GM21528 (cell line): ENCODE results near the gene PTPRN.
"Not testable (repeated sequence)": the region's sequence is repeated elsewhere in the genome, so short reads cannot be mapped to it uniquely, and the experiment has no call there.

ENCODE experiments used
- ATAC-seq: cut with Tn5 transposase; IDR thresholded peaks from one replicate; pipeline ENCODE4 v1.9.1; 2021; ENCODE audit warnings: mild to moderate bottlenecking, moderate library complexity; ENCODE audit not compliant: unreplicated experiment, low FRiP score

The PTPRN gene

DNA sequence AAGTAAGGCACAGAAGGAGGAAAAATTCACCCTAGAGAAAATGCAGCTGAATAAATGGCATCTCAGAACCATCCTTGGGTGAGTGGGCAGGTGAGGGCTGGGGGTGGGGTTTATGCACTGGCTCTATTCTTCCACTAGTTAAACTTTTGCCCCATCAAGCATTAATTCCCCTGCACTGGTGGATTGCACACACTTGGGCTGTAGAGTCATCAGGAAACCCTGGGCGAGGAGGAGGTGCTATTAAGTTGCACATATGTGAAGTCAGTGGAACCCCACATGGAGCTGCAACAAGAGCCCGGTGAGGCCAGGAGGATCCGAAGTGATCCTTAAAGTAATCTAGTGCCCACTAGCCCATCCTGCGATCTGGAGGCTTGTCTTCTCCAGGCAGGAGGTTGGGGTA, 36.8 kb downstream of the PTPRN start:
- no peak for ATAC-seq

DNA sequence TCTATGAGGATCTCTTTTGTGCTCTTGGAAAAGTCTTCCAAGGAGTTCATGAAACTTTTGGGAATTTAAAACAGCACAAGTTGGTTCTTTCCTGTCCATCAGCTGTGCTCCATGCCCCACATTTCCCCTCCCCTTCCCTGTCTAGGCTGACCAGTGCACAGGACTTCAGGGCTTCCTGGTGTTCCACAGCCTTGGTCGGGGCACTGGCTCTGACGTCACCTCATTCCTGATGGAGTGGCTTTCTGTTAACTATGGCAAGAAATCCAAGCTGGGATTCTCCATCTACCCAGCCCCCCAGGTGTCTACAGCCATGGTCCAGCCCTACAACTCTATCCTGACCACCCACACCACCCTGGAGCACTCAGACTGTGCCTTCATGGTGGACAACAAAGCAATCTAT, 38.2 kb downstream of the PTPRN start:
- ATAC-seq: no peak

DNA sequence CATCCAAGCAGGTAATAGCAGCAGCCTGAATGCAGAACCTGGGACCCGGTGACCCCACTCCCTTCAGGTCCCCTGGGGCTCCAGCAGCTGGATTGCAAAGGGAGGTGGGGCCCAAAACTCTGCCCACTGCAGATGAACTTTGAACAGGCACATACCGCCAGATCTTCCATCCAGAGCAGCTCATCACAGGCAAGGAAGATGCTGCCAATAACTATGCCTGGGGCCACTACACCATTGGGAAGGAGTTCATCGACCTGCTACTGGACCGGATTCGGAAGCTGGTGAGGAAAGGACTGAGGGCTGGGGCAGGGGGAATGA, 39.2 kb downstream of the PTPRN start:
- no peak for ATAC-seq

DNA sequence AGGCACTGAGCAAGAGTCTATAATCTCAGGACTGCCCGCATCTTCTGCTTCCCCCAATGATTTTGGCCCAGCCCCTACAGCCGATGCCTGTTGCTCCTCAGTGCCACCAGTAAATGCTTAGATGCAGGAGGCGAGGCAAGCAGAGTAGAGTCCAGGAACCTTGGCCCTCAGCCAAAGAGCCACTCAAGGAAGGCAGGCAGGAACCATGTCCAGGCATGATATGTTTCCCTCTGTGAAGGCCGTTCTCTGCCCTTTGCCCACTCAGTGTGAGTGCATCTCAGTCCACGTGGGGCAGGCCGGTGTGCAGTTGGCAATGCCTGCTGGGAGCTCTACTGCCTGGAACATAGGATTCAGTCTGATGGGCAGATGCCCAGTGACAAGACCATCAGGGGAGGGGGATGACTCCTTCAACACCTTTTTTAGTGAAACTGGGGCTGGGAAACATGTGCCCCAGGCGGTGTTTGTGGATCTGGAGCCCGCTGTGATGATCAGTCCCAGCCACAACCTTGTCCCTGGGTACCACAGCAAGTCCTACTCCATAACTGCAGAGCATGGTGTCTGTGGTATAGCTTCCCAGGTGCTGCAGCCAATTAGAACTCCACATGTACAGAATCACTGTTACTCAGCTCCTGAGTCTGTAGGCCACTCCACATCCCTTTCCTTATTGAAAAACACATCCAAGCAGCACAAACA, 39.7 kb downstream of the PTPRN start:
- no peak for ATAC-seq

DNA sequence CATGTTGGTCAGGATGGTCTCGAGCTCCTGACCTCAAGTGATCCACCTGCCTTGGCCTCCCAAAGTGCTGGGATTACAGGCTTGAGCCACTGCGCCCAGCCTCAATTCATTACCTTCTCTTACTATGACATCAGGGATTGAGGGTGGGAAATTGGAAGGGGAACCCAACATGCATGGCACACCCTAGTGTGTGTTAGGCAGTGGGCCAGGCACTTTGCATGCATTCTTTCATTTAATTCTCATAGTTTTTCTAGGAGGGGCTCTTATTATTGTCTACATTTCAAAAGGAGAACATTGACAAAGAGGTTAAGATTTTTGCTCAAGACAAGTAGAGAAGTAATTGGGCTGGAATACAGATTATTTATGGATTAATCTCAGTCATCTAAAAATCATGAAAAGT, 40.9 kb downstream of the PTPRN start:
- ATAC-seq: no peak

DNA sequence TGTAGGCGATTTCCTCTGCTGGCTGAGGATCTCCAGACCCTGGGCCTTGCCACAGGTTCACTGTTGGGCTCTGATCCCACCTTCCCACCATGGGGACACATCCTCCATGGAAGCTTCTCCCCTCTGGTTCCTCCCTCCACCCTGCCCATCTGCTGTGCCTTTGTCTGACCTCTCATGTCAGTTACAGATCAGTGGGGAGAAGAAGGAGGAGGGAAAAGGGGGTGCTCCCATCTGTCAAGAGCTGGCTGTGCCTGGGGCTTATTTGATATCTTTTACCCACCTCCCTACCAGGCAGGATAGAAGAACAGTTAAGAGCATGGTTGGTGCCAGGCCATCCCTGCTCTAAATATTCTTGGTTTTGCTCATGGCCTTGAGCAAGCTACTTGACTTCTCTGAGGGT, 42.3 kb downstream of the PTPRN start:
- no peak for ATAC-seq

DNA sequence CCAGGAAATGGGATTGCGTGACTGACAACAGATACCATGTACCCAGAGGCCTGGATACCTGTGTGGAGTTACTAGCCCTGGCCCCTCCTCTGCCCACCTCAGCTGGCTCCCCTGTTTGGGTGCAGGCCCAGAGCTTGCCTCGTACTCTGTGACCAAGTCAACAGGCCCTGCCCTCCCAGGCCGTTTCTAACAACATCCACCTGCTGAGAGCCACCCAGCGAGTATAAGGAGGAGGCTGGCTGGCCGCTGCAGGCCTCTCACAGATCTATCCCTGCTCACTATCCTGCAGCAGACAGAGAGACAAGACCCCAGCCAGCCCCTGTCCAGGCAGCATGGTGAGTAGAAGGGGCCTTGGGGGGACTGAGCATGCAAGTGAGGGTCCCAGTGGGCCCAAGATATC, 43.0 kb downstream of the PTPRN start:
- no peak for ATAC-seq

DNA sequence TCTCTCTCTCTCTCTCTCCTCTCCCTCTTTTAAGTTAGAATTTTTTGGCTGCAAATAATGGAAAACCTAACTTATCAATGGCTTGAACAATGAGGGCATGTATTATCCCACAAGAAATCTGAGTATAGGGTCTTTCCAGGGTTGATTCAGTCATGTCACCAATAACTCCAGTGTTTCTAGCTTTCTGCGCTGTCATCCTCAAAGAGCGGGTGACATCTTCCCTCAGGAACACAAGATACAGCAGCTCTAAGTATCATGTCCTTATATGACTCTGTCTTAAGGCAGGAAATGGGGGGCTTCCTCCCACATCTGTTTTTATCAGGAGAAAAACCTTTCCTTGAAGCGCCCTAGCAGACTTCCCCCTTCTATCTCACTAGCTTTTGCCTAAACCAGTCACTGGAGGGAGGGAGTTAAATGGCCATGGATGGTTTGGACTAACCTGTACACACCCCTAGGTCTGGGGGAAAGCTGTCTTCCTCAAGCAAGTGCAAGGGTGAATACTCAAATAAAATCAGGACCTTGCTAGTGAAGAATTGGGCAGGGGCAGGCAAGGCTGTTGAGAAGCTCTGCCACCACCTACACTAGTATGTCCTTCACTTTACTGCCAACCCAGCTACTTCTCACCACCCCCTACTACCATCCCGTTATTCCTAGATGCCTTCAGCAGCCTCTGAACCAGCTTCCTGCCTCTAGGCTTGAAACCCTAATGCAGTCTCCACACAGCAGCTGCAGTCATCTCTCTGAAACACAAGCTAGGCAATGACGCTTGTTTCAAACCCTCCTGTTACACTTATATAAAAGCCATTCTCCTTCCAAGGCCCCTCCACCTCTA, 48.0 kb downstream of the PTPRN start:
- no peak for ATAC-seq

DNA sequence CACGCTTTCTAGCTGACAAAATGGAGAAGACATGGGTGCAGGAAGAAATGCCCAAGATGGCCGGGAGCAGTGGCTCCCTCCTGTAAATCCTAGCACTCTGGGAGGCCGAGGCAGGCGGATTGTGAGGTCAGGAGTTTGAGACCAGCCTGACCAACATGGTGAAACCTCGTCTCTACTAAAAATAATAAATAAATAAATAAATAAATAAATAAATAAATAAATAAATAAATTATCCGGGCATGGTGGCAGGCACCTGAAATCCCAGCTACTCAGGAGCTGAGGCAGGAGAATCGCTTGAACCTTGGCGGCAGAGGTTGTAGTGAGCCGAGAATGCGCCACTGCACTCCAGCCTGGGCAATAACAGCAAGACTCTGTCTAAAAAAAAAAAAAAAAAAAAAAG, 50.3 kb downstream of the PTPRN start:
- ATAC-seq: not testable (repeated sequence)

DNA sequence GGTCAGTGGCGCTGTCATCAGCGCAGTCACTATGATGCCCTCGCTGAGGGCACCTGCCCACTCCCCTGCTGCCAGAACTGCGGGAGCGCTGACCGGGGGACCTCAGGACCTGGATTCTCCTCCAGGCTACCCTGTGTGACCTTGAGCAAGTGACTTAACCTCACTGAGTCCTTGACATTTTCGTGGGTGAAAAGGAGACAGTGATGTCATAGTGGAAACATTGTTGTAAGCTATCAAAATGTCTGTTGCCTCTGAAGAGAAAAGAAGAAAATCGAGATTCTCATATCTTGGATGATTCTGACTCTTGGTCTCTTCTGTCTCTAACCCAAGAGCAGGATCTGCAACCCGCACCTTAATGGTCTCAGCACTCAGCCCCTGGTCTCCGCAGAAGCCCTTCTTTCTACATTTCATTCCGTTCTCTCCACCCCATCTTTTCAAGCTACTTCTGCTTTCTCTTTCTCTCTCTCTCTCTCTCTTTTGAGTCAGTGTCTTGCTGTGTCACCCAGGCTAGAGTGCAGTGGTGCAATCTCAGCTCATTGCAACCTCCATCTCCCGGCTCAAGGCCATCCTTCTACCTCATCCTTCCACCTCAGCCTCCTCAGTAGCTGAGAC, 54.5 kb downstream of the PTPRN start:
- ATAC-seq: peak; percentile 24

DNA sequence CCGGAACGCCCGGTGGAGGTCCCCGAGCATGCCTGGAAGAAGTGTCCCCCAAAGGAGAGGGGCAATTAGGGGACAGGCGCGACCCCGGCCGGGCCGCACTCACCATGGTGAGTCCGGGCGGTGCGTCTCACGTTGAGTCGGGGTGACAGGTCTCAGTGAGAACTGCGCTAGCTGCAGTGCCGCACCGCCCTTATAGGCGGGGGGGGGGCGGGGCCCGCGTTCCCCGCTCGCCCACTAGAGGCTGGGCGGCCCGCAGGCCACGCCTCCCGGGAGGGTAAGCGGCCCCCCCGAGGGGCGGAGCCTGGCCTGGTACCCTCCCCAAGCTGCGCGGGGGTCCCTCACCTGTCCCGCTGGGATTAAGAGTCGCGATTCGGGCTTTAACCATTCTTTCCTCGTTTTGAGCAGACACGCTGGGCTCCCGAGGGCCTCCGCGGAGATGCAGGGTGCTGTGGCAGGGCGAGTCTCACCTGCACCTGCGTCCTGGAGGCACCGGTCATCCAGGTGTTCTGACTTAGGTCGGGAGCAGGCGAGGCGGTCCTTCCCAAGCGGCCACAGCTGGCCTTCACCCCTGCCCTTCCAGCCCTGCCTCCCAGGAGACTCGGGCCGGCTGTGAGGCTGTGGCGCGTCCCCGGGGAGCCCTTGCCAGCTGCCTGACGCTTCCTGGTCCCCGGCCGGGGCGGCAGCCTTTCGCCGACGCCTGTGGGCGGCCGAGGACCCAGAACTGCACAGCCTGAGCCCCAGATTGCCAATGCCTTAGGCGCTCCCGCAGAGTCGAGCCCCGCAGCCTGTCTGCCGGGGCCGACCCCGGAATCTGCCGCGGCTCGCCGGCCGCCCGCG, 55.2 kb downstream of the PTPRN start, which contains the start of gene TUBA4A:
TSS of gene TUBA4A (minus strand) at position 166 of the 837 bp plus-strand sequence. CDS start at position 106, 60 bp downstream.
- peak; percentile 59 for ATAC-seq

DNA sequence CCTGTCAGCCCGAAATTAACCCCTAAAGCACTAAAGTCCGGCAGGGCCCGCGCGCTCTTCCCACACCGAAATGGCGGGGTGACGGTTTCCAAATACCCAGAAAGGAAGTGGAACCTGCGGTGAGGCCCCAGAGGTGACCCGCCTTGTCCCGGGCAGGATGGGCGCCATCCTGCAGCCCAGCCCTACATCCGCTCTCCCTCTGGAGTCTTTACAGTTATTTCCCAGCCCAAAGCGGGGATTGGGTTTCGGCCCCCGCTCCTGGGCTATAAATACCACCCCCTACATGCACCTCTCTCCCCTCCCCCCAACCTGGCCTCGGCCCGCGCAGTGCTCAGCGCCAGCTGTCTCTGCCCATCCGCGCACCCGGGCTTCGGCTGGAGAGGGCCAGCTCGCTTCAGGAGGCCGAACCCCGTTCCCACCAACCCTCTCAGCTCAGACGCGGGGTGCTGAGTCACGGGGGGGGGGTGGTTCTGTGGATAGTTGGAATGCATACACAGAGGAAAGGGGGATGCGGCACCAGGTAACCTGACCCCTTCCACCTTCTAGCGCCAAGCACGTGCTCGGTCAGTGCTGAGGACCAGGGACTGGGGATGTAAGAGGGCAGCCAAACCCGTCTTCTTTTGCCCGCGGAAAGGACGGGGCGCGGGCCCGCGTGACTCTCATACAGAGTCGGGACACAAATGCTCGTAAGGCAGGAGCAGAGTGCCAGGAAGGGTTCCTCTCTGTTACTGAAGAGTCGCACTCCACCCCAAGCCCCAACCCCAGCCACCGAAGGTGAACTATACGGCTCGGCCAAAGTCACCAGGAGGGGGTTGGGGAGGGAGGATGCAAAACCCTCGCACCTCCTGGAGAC, 56.1 kb downstream of the PTPRN start, which contains the start of gene TUBA4B:
TSS of gene TUBA4B (plus strand) at position 344 of the 853 bp plus-strand sequence. CDS start at position 509, 165 bp downstream.
- ATAC-seq: peak; percentile 20

DNA sequence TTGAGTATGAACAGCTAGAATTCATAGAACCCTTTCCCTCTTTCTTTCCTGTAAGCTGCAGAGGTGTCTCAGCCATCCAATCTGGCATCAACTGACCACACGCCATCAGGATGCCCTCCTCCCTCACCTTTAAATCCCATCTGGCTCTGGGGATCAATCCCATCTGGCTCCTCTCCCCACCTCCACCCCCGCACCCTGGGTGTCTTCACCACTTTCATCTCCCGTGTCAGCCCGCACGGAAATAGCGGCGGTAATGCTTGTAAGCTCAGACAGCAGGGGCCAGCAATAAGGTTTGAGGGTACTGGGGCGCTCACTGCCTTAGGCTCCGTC, 56.7 kb downstream of the PTPRN start:
- no peak for ATAC-seq

DNA sequence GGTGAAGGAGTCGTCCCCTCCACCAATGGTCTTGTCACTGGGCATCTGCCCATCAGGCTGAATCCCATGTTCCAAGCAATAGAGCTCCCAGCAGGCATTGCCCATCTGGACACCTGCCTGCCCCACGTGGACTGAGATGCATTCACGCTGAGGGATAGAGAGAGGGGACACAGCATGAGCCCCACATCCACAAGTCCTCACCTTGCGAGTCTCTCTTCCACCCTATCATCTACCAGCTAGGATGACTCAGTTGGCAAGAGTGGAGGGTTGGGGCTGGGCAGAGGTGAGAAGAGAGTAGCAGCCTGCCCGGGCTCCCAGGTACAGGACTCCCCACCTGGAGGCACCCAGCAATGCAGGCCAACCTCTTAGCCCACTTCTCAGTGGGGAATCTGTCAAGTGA, 57.1 kb downstream of the PTPRN start:
- no peak for ATAC-seq

DNA sequence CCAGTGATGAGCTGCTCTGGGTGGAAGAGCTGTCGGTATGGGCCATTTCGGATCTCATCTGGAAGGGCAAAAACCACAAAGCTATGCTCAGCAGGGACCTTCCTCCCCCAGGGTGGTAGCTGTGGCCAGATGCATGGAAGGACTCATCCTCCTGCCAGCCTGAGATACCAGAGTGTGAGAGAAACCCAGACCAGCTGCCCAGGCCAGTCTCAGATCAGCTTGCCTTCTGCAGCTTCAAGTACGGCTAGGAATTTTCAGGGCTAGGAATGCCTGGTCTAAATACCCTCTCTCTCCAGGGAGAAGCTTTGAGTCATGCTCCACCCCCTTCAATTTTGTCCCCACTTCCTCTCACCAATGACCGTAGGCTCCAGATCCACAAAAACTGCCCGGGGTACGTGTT, 57.5 kb downstream of the PTPRN start:
- ATAC-seq: no peak

DNA sequence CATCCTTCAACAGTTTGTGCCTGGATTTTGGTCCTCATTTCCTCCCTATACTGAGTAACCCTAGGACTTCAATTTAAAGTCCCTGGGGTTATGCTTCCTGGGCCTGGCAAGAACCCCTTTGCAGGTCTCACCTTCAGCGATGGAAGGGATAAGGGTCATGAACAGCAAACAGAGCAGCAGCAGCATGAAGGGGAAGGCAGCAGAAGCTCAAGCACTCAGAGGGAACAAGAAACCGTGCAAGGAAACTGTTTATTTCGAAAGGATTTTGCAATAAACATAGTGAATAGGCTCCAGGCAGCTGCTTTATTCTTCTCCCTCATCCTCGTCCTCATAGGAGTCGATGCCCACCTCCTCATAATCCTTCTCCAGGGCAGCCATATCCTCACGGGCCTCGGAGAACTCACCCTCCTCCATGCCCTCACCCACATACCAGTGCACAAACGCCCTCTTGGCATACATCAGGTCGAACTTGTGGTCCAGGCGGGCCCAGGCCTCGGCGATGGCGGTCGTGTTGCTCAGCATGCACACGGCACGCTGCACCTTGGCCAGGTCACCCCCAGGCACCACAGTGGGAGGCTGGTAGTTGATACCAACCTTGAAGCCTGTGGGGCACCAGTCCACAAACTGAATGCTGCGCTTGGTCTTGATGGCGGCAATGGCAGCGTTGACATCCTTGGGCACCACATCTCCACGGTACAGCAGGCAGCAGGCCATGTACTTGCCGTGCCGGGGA, 59.0 kb downstream of the PTPRN start:
- no peak for ATAC-seq

DNA sequence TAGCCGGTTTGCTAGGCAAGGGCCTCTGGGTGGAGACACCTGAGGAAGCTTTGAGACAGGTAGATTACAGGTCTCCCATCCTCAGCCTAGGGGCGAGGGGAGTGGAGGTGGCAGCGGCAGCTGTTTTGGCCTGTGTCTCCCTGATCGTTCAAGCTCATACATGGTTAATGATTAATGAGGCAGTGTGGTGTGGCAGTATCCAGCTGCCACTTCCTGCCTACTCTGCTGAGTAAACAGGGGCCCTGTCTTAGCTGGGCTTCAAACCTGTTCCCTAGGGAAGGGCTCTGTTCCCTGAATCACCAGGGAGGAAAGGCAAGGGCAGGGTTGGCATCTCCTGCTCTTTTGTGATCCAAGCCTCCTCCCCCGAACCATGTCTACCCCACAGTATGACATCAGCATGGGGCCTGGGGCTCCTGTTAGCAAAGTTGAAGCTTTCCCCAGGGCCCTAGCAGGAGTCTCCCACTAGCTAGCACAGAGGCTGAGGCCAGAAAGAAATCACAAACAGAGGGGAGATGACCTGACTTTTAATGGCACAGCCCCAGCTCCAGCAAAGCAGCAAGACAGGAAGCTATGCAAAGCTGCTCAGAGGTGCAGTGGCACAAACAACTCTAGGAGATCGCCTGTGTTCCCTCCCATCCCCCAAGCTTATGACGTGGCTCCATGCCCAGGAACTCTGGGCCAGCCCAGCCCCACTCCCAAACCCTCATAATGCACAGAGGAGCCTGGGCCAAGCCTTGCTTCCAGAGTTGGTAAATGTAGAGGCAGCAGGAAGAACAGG, 59.8 kb downstream of the PTPRN start:
- ATAC-seq: peak; percentile 36

DNA sequence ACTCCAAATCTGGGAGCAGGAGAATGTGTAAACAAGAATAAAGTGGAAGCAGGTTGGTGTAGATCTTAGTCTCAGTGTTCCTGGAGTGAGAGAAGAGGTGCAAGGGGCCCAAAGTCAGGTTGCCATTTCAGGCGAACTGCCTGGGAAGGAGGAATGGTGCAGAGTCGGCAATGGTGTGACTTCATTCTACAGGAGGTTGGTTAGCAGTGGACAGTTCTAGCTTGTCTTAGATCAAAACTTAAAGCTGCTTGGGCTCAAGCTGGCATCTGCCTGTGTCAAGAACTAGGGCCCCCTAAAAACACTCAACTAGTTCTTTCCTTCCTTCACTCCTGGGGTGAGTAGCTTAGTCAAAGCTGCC, 60.4 kb downstream of the PTPRN start:
- ATAC-seq: no peak
